Effector memory CD4-positive, alpha-beta T cell (primary cell): ENCODE results near the gene INSC.

Experiments used
- DNase-seq, 3 donors: peaks; one replicate each; pipeline ENCODE4 v3.0.0-alpha.2; 2020
- H3K27ac ChIP-seq: 2 replicates; pipeline ENCODE4 v1.7.0; 2013; ENCODE audit warnings: mild to moderate bottlenecking, low read length, moderate library complexity; ENCODE audit not compliant: insufficient read depth, poor library complexity, severe bottlenecking
- H3K27me3 ChIP-seq: replicated peaks from 2 replicates; pipeline ENCODE4 v1.7.0; 2013; ENCODE audit warnings: mild to moderate bottlenecking, low read length; ENCODE audit not compliant: insufficient read depth, control insufficient read depth, poor library complexity, severe bottlenecking
- H3K36me3 ChIP-seq: 2 replicates; pipeline ENCODE4 v1.7.0; 2013; ENCODE audit warnings: mild to moderate bottlenecking, low read length, moderate library complexity; ENCODE audit not compliant: control insufficient read depth, insufficient read depth
- H3K4me1 ChIP-seq: 2 replicates; pipeline ENCODE4 v1.7.0; 2013; ENCODE audit warnings: low read length, mild to moderate bottlenecking; ENCODE audit not compliant: control insufficient read depth, insufficient read depth, poor library complexity, severe bottlenecking
- H3K4me3 ChIP-seq: 2 replicates; pipeline ENCODE4 v1.7.0; 2013; ENCODE audit warnings: low read length, low read depth, mild to moderate bottlenecking; ENCODE audit not compliant: insufficient read depth, poor library complexity, severe bottlenecking
- H3K9me3 ChIP-seq: 2 replicates; pipeline ENCODE4 v1.7.0; 2013; ENCODE audit warnings: mild to moderate bottlenecking, low read length, moderate library complexity; ENCODE audit not compliant: control insufficient read depth

The INSC gene

DNA sequence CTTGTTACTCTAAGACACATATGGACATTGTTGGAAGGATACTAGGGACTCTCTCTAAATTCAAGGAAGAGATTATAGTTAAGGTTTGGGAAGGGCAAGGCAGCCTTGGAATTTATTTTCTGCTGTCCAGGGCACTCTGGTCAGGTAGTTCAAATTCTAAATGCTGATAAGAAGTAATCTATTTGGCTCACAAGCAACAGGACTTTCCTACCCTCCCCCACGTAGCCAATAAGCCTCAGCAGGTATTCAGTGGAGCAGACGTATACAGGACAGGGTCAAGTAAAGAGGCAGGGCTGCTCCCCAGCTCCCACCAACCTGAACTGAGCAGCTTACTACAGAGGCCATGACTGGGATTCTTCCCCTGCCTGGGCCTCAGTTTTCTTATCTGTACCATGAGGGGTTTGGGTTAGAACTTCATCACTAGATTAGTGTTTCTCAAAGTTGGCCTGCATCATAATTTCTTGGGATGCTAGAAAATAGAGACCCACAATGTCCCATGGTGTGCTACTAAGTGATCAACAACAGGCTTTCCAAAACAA is 6.1 kb upstream of the INSC start:
- Histone ChIP-seq H3K4me3 (no peak overlapping the region), H3K27ac (no peak overlapping the region), H3K36me3 (no peaks in the 10 kb centered on the region), H3K9me3 (no peaks in the 10 kb centered on the region), H3K4me1 (no peaks in the 10 kb centered on the region), H3K27me3 (no peaks in the 10 kb centered on the region)
- no peak for DNase-seq

DNA sequence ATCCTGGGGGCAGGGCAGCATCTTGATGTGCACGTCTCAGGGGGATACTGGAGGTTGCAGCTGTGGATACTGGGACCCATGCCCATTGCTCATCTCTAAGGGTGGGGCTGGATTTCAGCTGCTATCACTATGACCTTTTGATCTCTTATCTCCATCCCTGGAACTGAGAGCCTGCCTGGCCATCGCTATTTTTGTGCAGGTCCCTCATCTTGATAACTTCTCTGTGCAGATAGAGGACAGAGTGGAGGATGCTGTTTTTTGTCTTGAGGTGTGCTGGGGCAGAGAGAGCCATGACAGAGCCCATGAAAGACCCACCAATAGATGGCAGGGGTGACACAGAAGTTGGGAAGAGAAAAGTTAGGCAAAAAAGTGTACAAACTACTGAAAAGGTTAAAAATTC is 5.1 kb upstream of the INSC start:
- no peak overlapping the region for H3K4me3 ChIP-seq
- H3K4me1 ChIP-seq = no peaks in the 10 kb centered on the region
- no peaks in the 10 kb centered on the region for H3K36me3 ChIP-seq
- no peaks in the 10 kb centered on the region for H3K27me3 ChIP-seq
- no peaks in the 10 kb centered on the region for H3K9me3 ChIP-seq
- no peak overlapping the region for H3K27ac ChIP-seq
- DNase-seq = no peak

DNA sequence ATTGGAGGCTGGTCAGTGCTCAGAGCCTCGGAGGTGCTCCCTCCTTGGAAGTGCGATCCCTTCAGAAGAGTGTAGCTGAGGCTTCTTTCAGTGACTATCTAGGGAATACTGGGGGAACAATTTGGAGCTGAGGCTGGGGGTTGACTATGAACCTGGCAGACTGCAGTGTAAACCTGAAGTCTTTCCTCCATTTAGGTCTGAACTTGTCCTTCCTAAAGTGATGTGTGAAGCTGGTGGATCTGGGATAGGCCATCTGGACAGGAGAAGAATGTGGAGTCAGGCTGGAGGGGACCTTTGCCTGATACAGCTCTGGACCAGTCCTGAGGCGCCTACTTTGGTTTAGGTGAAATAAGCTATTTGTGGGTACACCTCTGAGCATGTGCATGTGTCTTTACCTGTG is 3.5 kb upstream of the INSC start:
- Histone ChIP-seq H3K4me1 (no peaks in the 10 kb centered on the region), H3K36me3 (no peaks in the 10 kb centered on the region), H3K9me3 (no peaks in the 10 kb centered on the region), H3K27me3 (peaks cover 7% of the 10 kb centered on the region), H3K27ac (no peak overlapping the region), H3K4me3 (no peak overlapping the region)
- DNase-seq = no peak

DNA sequence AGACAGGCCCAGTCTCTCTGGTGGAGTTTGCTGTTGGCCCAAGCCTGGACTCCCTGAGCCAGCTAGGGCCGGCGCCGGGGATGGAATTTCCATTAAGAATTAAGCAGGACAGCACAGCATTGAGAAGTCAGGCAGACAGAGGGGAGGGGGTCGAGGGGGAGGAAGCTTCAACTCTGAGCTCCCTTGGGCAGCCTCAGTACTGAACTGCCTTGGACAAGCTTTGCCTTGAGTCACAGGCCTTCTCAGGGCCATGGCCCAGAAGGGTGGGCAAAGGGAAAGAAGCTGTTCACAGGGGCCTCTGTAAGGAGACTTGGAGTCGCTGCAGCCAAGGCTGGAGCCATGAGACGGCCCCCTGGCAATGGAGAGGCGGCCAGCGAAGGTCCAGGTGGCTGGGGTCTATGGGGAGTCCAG is 2.6 kb upstream of the INSC start:
- H3K4me3 ChIP-seq = no peak overlapping the region
- H3K27ac ChIP-seq = no peak overlapping the region
- peaks cover 7% of the 10 kb centered on the region for H3K27me3 ChIP-seq
- H3K9me3 ChIP-seq = no peaks in the 10 kb centered on the region
- no peak for DNase-seq
- H3K36me3 ChIP-seq = no peaks in the 10 kb centered on the region
- no peaks in the 10 kb centered on the region for H3K4me1 ChIP-seq

DNA sequence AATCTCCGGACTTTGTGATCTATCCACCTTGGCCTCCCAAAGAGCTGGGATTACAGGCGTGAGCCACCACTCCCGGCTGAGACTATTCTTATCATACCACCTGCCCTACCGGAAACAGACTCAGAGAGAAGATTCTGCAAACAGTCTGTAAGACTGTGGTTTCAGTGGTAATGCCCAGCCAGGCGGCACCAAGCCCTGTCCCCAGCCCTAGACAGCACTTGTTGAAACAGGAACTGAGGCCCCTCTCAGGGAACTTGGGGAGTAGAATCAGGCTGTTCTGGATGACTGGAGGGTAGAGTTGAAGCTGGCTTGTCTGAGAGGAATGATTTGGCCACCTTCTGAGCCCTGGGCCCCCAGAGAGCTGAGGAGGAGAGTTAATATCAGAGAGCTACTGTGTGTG is 1.3 kb upstream of the INSC start:
- Histone ChIP-seq H3K4me3 (no peak overlapping the region), H3K27me3 (peaks cover 7% of the 10 kb centered on the region), H3K9me3 (no peaks in the 10 kb centered on the region), H3K27ac (no peak overlapping the region), H3K36me3 (no peaks in the 10 kb centered on the region), H3K4me1 (no peaks in the 10 kb centered on the region)
- DNase-seq = no peak

DNA sequence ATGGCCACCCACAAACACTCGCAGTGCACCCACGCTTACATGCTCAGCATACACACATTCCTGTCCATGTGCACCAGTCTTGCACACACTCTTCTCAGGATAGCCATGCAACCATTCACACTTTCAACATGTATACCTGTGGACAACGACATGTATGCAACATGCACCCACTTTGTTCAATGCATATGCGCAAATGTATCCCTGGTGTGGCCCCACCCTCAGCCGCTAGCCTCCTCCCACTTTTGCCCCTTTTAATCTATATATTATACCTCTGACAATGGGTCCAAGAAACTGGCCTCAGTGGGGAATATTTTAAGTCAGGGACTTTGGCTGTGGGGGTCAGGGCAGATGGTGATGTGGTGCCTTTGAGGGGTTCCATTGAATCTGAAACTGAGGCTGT is 963 bp downstream of the INSC start:
- Histone ChIP-seq H3K27me3 (peaks cover 7% of the 10 kb centered on the region), H3K36me3 (no peaks in the 10 kb centered on the region), H3K4me3 (no peak overlapping the region), H3K4me1 (no peaks in the 10 kb centered on the region), H3K9me3 (no peaks in the 10 kb centered on the region), H3K27ac (no peak overlapping the region)
- no peak for DNase-seq

DNA sequence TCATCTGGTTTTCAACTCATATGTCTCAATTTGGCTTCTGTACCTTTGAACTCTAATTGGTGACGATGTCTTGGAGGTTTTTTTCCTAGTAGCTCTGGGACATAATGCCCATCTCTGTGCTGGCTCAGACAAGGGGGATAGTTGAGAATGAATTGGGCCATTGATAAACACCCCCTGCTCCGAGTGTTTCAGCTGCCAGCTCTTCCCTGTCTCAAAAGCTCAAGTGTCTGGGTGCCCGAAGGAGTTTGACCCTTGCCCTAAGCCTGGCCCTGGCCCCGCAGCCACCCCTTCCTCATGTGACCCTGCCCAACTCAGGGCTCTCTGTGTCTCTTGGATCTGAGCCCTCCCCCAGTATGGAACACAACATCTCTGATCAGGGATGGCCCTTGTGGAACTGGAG is 3.0 kb downstream of the INSC start:
- Histone ChIP-seq H3K27ac (no peak overlapping the region), H3K4me3 (no peak overlapping the region), H3K9me3 (no peaks in the 10 kb centered on the region), H3K4me1 (no peaks in the 10 kb centered on the region), H3K27me3 (peaks cover 9% of the 10 kb centered on the region), H3K36me3 (no peaks in the 10 kb centered on the region)
- no peak for DNase-seq

DNA sequence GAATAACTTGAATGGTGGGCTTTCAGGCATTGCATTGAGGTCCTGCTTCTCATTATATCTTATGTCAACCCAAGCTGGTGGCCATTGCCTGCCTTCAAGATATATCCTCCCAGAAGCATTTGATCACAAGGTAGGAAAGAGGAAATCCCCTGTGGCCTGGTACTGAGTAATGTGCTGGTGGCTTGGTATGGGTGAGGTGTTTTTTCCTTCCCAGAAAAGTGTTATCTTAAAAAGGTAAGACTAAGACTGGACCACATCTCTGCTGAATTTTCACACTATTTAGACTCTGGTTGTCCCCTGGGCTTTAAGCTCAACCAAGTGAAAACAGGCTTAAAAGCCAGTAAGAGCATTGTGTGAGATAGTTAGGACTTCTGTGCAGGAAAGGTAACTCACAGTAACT is 3.7 kb downstream of the INSC start:
- Histone ChIP-seq H3K4me3 (no peak overlapping the region), H3K9me3 (no peaks in the 10 kb centered on the region), H3K4me1 (no peaks in the 10 kb centered on the region), H3K36me3 (no peaks in the 10 kb centered on the region), H3K27me3 (peaks cover 14% of the 10 kb centered on the region), H3K27ac (no peak overlapping the region)
- DNase-seq = no peak

DNA sequence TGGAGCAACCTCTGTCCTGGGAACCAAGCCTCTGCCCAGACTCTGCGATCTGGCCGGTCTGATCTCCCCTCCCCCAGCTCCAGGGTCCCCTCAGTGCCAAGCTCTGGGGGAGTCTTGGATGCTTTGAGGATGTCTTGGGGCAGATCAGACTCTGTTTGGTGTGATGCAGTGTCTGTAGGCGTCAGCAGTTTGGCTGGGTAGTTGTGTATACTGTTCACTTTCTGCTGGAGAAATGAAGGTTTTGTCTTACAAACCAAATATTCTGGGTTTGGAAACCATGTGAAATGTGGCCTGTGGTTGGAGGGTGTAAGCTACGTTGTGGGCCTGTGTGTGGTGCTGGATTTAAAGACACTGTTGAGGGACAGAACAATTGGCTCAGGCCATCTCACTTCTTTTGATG is 4.6 kb downstream of the INSC start:
- Histone ChIP-seq H3K36me3 (no peaks in the 10 kb centered on the region), H3K27ac (no peak overlapping the region), H3K9me3 (no peaks in the 10 kb centered on the region), H3K27me3 (peaks cover 14% of the 10 kb centered on the region), H3K4me3 (no peak overlapping the region), H3K4me1 (no peaks in the 10 kb centered on the region)
- DNase-seq = no peak

DNA sequence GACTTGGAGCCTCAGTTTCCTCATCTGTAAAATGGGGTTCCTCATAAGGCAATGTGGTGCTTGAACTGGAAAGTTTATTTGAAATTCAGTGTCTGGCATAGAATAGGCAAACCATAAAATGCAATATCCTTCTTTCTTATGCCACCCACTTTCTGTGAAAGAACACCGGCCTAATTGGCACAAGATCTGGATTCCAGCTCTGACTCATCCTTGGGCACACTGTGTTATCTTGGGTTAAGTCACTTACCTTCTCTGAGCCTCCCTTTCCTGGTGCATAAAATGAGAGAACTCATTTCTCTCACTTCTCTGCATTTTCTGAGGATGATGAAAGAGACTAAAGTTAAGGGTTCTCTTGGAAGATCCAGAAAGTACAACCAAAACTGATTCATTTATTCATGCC is 5.1 kb downstream of the INSC start:
- DNase-seq = no peak
- H3K36me3 ChIP-seq = no peaks in the 10 kb centered on the region
- H3K4me3 ChIP-seq = no peak overlapping the region
- H3K27me3 ChIP-seq = peaks cover 14% of the 10 kb centered on the region
- no peak overlapping the region for H3K27ac ChIP-seq
- no peaks in the 10 kb centered on the region for H3K4me1 ChIP-seq
- no peaks in the 10 kb centered on the region for H3K9me3 ChIP-seq

DNA sequence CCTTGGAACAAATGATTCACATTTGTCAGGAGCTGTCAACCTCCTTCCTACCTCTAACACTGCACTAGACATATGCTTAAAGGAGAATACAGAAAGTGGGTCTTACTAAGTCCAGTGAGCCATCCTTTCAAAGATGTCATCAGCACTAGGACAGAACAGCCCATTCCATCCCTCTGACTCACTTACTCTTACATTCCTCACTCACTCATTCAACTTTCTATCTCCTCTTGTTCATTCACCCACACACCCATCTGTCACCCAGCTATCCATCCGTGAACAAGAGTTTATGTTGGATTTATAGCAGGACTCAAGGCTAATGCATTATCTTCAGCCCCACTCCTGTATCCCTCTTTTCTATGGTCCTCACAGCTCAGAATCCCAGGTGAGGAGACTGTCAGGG is 9.1 kb downstream of the INSC start:
- H3K9me3 ChIP-seq = no peaks in the 10 kb centered on the region
- H3K4me3 ChIP-seq = no peak overlapping the region
- no peaks in the 10 kb centered on the region for H3K36me3 ChIP-seq
- H3K27me3 ChIP-seq = peaks cover 7% of the 10 kb centered on the region
- no peak overlapping the region for H3K27ac ChIP-seq
- H3K4me1 ChIP-seq = no peaks in the 10 kb centered on the region
- no peak for DNase-seq
